ENCODE measurements around the gene JAKMIP1. TPM values are rescaled to one million over a fixed set of nuclear protein-coding genes. Genes with fewer than 3 reads are reported as not detected.

Gene JAKMIP1
- total RNA-seq, 2 experiments from 2014 or later: 5.6 to 6.3 TPM

DNA sequence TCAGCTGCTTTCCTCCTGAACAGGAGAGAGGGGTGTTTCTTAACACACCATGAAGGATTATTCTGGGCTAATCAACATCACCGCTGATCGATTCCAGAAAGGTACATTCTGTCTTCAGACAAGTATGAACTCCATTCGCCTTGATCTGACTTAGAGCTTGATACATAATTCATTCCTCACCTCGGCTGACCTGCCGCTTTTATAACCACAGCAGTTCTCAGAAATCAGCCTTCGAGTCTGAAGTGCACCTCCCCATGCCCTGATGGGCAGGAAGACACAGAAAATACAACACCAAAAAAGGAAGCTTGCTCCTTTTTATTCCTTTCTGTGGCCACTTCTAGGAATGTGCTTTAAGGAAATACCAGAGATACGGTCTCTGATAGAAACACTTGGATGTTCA, 85.7 kb downstream of the JAKMIP1 start:
- Mint-ChIP-seq H3K27ac (no peak overlapping the region), H3K4me1 (ENCODE audit: low read depth) (no peaks in the 10 kb centered on the region), H3K9me3 (no peaks in the 10 kb centered on the region), H3K27me3 (peaks cover 7% of the 10 kb centered on the region), H3K36me3 (ENCODE audit: low read depth) (no peaks in the 10 kb centered on the region), H3K4me3 (no peak overlapping the region)
- ChIA-PET POLR2A (no interaction called here), CTCF (no interaction called here)
- intact Hi-C loops (cut with micrococcal nuclease): no loop called here
- ATAC-seq: no peak
- no peak for DNase-seq
- TF ChIP-seq, protein P1, sequence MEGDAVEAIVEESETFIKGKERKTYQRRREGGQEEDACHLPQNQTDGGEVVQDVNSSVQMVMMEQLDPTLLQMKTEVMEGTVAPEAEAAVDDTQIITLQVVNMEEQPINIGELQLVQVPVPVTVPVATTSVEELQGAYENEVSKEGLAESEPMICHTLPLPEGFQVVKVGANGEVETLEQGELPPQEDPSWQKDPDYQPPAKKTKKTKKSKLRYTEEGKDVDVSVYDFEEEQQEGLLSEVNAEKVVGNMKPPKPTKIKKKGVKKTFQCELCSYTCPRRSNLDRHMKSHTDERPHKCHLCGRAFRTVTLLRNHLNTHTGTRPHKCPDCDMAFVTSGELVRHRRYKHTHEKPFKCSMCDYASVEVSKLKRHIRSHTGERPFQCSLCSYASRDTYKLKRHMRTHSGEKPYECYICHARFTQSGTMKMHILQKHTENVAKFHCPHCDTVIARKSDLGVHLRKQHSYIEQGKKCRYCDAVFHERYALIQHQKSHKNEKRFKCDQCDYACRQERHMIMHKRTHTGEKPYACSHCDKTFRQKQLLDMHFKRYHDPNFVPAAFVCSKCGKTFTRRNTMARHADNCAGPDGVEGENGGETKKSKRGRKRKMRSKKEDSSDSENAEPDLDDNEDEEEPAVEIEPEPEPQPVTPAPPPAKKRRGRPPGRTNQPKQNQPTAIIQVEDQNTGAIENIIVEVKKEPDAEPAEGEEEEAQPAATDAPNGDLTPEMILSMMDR (IDR thresholded peaks at IDR 0.05): no peak

DNA sequence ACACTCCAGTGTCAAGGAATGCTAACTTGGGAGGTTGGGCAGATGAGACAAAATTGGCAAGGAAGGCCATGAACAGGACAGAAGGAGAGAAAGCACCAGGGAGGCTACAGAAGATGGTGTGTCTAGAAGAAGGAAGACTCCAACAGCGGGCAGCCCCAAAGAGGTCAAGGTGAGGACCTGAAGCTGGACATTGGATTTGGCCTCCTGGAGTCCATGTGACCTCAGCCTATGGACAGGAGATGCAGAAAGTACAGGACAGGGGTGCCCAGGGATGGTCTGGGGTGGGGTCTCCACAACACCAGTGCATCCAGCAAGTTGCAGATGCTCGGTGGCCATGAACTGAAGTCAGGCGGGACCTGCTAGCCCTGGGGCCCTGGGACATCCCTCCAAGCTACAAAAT, 86.2 kb downstream of the JAKMIP1 start:
- no peak for DNase-seq
- Mint-ChIP-seq H3K4me3 (no peak overlapping the region), H3K36me3 (ENCODE audit: low read depth) (no peaks in the 10 kb centered on the region), H3K9me3 (no peaks in the 10 kb centered on the region), H3K27ac (no peak overlapping the region), H3K4me1 (ENCODE audit: low read depth) (no peaks in the 10 kb centered on the region), H3K27me3 (peaks cover 7% of the 10 kb centered on the region)
- TF ChIP-seq, protein P1 (IDR thresholded peaks at IDR 0.05): no peak
- intact Hi-C loops (cut with micrococcal nuclease): no loop called here
- no peak for ATAC-seq
- ChIA-PET POLR2A (no interaction called here), CTCF (no interaction called here)

DNA sequence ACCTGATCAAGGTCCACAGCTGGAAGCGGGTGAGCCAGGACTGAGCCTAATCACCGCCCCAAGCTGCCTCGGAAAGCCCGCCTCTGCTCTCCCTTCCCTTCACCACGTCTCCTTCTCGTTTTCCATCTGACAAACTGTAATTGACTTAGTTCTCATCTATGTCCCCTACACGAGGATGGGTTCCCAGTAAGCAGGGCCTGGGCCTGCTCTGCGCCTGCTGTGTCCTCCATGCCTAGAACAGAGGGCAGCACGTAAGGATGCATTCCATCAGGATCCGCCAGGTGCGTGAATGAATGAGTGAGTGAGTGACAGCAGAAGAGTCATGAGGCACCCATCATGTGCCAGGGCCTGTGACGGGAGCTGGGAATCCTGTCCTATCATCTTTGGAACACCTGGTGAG, 86.7 kb downstream of the JAKMIP1 start:
- ChIA-PET POLR2A (no interaction called here), CTCF (no interaction called here)
- peaks cover 7% of the 10 kb centered on the region for H3K27me3 Mint-ChIP-seq
- TF ChIP-seq, protein P1 (IDR thresholded peaks at IDR 0.05): no peak
- H3K27ac Mint-ChIP-seq: no peak overlapping the region
- ATAC-seq: no peak
- H3K4me1 Mint-ChIP-seq (ENCODE audit: low read depth): no peaks in the 10 kb centered on the region
- no peak overlapping the region for H3K4me3 Mint-ChIP-seq
- no peaks in the 10 kb centered on the region for H3K9me3 Mint-ChIP-seq
- H3K36me3 Mint-ChIP-seq (ENCODE audit: low read depth): no peaks in the 10 kb centered on the region
- intact Hi-C loops (cut with micrococcal nuclease): no loop called here
- DNase-seq: no peak

DNA sequence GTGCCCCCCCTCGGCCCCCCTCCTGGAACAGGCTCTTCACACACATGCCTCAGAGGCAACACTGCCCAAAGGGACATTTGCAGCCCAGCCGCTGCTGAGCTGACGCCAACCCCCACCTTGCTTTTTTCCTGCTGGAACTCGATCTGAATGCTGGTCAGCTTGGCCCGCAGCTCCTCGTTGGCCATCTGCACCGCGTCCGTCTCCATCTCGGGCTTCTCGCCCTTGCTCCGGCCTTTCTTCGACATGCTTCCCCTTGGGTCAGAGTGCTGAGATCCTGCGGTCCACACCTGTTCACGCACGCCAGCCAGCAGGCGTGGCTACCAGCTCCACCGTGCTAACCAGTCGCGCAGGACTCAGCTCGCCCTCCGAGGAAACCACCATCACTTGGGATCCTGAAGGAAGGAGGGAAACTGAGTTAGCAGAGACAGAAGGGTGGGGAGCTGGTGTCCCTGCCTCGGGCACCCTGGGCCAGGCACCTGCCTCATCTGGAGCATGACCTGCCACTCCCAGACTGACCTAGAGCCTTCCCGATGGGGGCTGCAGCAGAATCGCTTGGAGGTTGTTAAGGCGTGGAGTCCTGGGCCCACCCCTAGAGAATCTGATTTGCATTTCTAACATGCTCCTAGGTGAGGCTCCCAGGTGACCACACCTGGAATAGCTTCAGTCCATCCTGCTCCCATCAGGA, 87.6 kb downstream of the JAKMIP1 start:
- Mint-ChIP-seq H3K36me3 (ENCODE audit: low read depth) (no peaks in the 10 kb centered on the region), H3K27me3 (peaks cover 7% of the 10 kb centered on the region), H3K27ac (no peak overlapping the region), H3K9me3 (no peaks in the 10 kb centered on the region), H3K4me1 (ENCODE audit: low read depth) (no peaks in the 10 kb centered on the region), H3K4me3 (no peak overlapping the region)
- no peak for DNase-seq
- TF ChIP-seq, protein P1 (IDR thresholded peaks at IDR 0.05): no peak
- ChIA-PET POLR2A (no interaction called here), CTCF (no interaction called here)
- intact Hi-C loops (cut with micrococcal nuclease): no loop called here
- no peak for ATAC-seq

DNA sequence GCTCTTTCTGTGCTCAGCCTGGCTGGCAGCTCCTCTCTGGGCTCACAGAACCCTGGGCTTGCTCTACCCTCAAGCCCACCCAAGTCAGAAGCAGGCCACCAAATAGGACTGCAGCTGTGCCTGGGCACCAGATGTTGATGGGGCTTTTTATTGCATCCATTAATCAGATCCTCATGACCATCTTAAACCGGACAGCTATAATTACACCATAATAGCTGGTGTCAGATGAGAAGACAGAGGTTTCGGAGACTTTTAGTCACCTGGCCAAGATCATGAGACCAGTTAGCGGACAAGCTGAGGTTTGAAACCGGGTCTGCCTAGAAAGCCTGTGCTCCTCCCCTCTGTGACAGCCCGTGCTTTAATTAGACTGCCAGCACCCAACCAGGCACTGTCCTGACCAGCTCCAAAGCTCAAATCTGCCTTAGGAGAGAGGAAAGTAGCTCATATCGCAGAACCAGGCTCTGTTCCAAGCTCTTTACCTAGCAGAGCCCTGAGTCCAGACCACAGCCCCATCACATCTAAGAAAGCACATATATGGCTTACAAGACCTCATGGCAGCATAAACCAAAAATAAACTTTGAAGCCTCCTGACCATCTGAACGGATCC, 88.9 kb downstream of the JAKMIP1 start:
- Mint-ChIP-seq H3K27ac (no peak overlapping the region), H3K27me3 (peaks cover 2% of the 10 kb centered on the region), H3K36me3 (ENCODE audit: low read depth) (peaks cover under 1% of the 10 kb centered on the region), H3K9me3 (no peaks in the 10 kb centered on the region), H3K4me1 (ENCODE audit: low read depth) (no peaks in the 10 kb centered on the region), H3K4me3 (no peak overlapping the region)
- no peak for ATAC-seq
- TF ChIP-seq, protein P1 (IDR thresholded peaks at IDR 0.05): no peak
- ChIA-PET CTCF (interaction anchor here (1.2 to 1.6 kb wide), 2 partner anchors 11 to 113 kb away, joined by 3 to 6 read pairs; no protein-coding TSS in a partner anchor), POLR2A (no interaction called here)
- intact Hi-C loops (cut with micrococcal nuclease): no loop called here
- DNase-seq: no peak
